Uterus (tissue), 4 donors: ENCODE measurements around the gene SLC41A1. TPM values are rescaled to one million over a fixed set of nuclear protein-coding genes. Genes with fewer than 3 reads are reported as not detected.

Source experiments
- DNase-seq, 2 donors: peaks; one replicate each; pipeline ENCODE4 v3.0.0-alpha.2; 2019 to 2020
- H3K27ac ChIP-seq, 2 donors: fragments of 200-600 bp; sonication (generic); 1 replicate in 1 of 2; 2 replicates in 1 of 2; pipeline ENCODE4 v1.5.1; 2016 to 2018
- H3K27me3 ChIP-seq, 2 donors: fragments of 200-600 bp; sonication (generic); one replicate each; pipeline ENCODE4 v1.5.1; 2018 to 2019; ENCODE audit warnings: control low read depth in 1 of 2
- H3K36me3 ChIP-seq, 2 donors: fragments of 200-600 bp; sonication (generic); one replicate each; pipeline ENCODE4 v1.5.1; 2019; ENCODE audit warnings: control low read depth in 1 of 2
- H3K4me1 ChIP-seq, 2 donors: fragments of 200-600 bp; sonication (generic); one replicate each; pipeline ENCODE4 v1.5.1; 2018 to 2019; ENCODE audit warnings: control low read depth in 1 of 2
- H3K4me3 ChIP-seq, 2 donors: fragments of 200-600 bp; sonication (generic); 1 replicate in 1 of 2; 2 replicates in 1 of 2; pipeline ENCODE4 v1.5.1; 2018 to 2019; ENCODE audit warnings: mild to moderate bottlenecking in 1 of 2
- H3K9me3 ChIP-seq, 2 donors: fragments of 200-600 bp; sonication (generic); one replicate each; pipeline ENCODE4 v1.5.1; 2019; ENCODE audit warnings: control low read depth in 1 of 2
- POLR2A ChIP-seq, 2 donors: fragments of 450-650 bp; IDR thresholded peaks; one replicate each; pipeline ENCODE4 v1.6.1; 2016; ENCODE audit warnings: antibody characterized with exemption in 2 of 2, mild to moderate bottlenecking in 1 of 2, moderate library complexity in 1 of 2
- intact Hi-C: fragments of 100-400 bp; cut with DNase I; formaldehyde crosslinking; loops from one replicate; pipeline ENCODE4 v1.15.1; 2023; ENCODE audit warnings: low total_unique reads
- total RNA-seq, 4 donors: library from RNA; depleted of rRNA in 3 of 4; stranded (reverse); fragments of >200 nt in 3 of 4; gene quantifications; one replicate each; pipeline versions ENCODE4 v1.1.0 to v1.2.4, GENCODE V29; 2014 to 2023
- TF ChIP-seq, protein P1 (sequence below), 4 experiments: fragments of 200-600 bp in 2 of 4; fragments of 450-650 bp in 2 of 4; sonication (generic) in 2 of 4; IDR thresholded peaks; one replicate each; pipeline ENCODE4 v1.5.1; 2016 to 2019; ENCODE audit warnings: antibody characterized with exemption in 4 of 4, mild to moderate bottlenecking in 2 of 4, moderate library complexity in 1 of 4
- donor health status: DM: yes; HTN: yes; CAD: no.

The SLC41A1 gene
- total RNA-seq, 4 donors from 2014 or later, result 1.0 to 35.4 (median 23.5) TPM

DNA sequence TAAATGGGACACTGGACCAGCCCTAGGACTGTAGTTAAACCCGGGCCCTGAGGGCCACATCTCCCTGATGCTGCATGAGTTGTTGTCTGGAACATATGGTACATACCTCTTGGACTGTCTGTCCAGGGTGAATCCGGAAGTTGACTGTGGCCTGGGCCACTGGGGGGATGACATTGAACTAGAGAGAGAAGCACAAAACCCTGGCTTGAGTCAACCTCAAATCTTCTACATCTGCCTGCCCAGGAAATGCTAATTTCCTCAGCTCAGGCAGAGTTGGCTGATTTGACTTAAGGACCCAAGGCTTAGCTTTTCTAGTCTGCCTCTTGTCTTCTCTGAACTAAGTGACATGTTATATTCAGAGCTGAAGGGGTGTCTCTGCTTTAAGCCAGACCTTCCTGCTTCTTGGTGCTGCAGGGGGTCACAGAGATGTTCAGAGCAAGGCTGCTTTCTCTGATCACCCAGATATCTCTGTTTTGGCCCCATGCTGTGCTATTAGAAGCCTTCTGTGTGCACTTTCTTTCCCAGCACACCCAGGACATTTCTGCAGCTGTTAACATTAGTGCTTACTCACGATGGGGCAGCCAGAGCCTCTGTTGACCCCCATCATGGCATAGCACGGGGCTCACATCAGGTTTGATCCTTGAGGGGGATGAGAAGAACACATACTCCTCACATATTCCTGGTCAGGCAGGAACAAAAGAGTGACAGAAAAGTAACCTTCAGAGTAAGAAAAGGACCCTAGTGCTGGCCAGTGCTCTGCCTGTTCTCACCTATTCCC lies 27.3 kb upstream of the SLC41A1 start:
- TF ChIP-seq POLR2A (IDR thresholded peaks at IDR 0.05), result no peak
- TF ChIP-seq, protein P1, sequence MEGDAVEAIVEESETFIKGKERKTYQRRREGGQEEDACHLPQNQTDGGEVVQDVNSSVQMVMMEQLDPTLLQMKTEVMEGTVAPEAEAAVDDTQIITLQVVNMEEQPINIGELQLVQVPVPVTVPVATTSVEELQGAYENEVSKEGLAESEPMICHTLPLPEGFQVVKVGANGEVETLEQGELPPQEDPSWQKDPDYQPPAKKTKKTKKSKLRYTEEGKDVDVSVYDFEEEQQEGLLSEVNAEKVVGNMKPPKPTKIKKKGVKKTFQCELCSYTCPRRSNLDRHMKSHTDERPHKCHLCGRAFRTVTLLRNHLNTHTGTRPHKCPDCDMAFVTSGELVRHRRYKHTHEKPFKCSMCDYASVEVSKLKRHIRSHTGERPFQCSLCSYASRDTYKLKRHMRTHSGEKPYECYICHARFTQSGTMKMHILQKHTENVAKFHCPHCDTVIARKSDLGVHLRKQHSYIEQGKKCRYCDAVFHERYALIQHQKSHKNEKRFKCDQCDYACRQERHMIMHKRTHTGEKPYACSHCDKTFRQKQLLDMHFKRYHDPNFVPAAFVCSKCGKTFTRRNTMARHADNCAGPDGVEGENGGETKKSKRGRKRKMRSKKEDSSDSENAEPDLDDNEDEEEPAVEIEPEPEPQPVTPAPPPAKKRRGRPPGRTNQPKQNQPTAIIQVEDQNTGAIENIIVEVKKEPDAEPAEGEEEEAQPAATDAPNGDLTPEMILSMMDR (IDR thresholded peaks at IDR 0.05), result no peak
- no peak overlapping the region for H3K27ac ChIP-seq
- no peaks in the 10 kb centered on the region for H3K27me3 ChIP-seq
- intact Hi-C loops, result no loop called here
- no peaks in the 10 kb centered on the region for H3K36me3 ChIP-seq
- no peak overlapping the region for H3K4me3 ChIP-seq
- H3K9me3 ChIP-seq, result no peaks in the 10 kb centered on the region
- no peak for DNase-seq
- no peaks in the 10 kb centered on the region for H3K4me1 ChIP-seq

DNA sequence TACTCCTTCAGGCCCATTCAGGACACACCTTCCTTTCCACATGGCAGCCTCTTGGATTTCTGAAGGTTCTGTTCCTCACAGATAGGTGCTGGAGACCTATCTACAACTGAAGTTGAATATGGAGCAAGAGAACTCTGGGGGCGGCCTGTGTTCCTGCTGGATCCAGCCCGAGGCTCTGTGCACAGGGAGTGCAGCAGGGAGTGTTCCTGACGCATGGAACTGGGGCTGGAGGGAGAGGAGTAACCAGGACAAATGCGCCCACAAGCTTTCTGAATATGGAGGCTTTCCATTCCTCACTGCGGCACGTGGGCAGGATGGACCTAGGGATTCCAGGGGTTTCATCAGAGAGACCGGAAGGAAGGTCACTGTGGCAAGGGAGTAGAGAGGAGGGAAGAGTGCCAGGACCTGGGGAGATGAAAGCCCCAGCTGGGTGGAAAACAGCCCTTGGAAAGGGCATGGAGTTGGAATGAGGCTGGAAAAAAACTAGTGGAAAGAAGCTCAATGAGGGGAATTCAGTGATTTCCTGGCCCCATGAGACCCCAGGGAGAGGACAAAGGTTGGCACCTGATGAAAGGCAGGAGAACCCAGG lies 24.5 kb upstream of the SLC41A1 start:
- Histone ChIP-seq H3K27me3 (no peaks in the 10 kb centered on the region), H3K9me3 (no peaks in the 10 kb centered on the region), H3K27ac (no peak overlapping the region), H3K36me3 (no peaks in the 10 kb centered on the region), H3K4me3 (no peak overlapping the region), H3K4me1 (no peaks in the 10 kb centered on the region)
- DNase-seq, result no peak
- intact Hi-C loops, result no loop called here
- no peak for TF ChIP-seq POLR2A (IDR thresholded peaks at IDR 0.05)
- TF ChIP-seq, protein P1 (IDR thresholded peaks at IDR 0.05), result no peak

DNA sequence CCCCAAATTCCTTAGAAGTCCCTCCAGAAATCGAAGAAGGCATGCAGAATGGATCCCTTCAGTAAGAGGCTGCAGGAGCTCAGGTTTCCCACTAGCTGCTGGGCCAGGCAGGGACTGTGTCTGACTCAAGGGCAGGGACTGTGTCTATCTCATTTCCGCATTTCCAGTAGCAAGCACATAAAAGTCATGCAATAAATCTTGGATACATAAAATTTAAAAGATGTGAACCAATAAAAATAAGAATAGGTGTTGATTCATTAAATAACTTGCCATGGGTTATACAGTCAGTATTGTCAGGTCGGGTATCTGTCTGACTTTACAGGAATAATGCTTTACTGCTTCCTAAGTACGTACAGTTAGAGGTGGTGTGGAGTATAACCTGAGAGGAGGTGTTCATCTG lies 21.8 kb upstream of the SLC41A1 start:
- intact Hi-C loops, result no loop called here
- H3K27me3 ChIP-seq, result no peaks in the 10 kb centered on the region
- no peak overlapping the region for H3K27ac ChIP-seq
- no peak overlapping the region for H3K4me3 ChIP-seq
- no peak for DNase-seq
- H3K9me3 ChIP-seq, result no peaks in the 10 kb centered on the region
- no peaks in the 10 kb centered on the region for H3K4me1 ChIP-seq
- H3K36me3 ChIP-seq, result no peaks in the 10 kb centered on the region
- TF ChIP-seq, protein P1 (IDR thresholded peaks at IDR 0.05), result no peak
- TF ChIP-seq POLR2A (IDR thresholded peaks at IDR 0.05), result no peak

DNA sequence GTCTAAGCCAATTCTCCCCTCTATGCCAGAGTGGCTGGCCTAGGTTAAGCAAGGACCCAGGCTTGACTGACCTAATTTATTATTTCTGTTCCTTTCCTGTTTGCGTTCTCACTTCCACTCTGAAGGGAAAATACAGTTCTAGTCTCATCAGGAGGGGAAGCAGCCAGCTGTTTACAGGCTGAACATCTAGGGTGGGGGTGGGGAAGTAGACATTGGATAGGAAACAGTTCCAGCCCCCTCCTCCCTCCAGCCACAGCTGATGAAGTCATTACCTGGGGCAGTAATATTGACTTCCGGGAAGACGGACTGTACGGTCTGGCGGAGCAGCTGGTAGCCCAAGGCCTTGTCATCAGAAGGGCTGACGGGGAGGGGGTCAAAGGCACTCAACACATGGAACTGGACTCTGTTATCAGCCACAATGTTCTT lies 19.3 kb upstream of the SLC41A1 start:
- no peak overlapping the region for H3K4me3 ChIP-seq
- no peak overlapping the region for H3K27ac ChIP-seq
- H3K27me3 ChIP-seq, result no peaks in the 10 kb centered on the region
- DNase-seq, result no peak
- intact Hi-C loops, result no loop called here
- H3K36me3 ChIP-seq, result no peaks in the 10 kb centered on the region
- H3K9me3 ChIP-seq, result no peaks in the 10 kb centered on the region
- no peaks in the 10 kb centered on the region for H3K4me1 ChIP-seq
- TF ChIP-seq, protein P1 (IDR thresholded peaks at IDR 0.05), result no peak
- TF ChIP-seq POLR2A (IDR thresholded peaks at IDR 0.05), result no peak

DNA sequence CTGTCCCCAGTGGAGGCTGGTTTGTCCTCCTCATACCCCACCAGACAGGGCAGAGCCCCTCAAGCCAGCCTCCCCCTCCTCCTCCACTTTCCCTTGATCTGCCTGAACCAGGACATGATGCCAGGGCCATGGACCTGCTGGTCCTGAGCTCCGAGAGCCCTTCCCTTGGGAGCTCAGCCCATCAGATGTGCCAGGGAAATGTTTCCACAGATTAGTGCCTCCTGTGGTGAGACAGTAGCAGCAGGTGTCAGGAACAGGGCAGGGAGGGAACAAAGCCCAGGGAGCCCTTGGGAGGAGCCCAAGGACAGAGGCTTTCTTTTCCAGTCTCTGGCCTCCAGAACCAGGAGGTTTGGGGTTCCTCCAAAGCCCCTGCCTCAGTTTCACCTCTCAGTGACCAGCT lies 14.6 kb upstream of the SLC41A1 start:
- TF ChIP-seq POLR2A (IDR thresholded peaks at IDR 0.05), result no peak
- TF ChIP-seq, protein P1 (IDR thresholded peaks at IDR 0.05), result no peak
- Histone ChIP-seq H3K27me3 (no peaks in the 10 kb centered on the region), H3K27ac (no peak overlapping the region), H3K4me3 (no peak overlapping the region), H3K4me1 (no peaks in the 10 kb centered on the region), H3K36me3 (no peaks in the 10 kb centered on the region), H3K9me3 (no peaks in the 10 kb centered on the region)
- intact Hi-C loops, result no loop called here
- no peak for DNase-seq
